Natural killer cell (primary cell): ENCODE measurements around the gene GNB1L. TPM values are rescaled to one million over a fixed set of nuclear protein-coding genes. Genes with fewer than 3 reads are reported as not detected.

Experiments used
- ATAC-seq, 3 donors: fragments of 150-1000 bp in 2 of 3; fragments of 200-7000 bp in 1 of 3; cut with Tn5 transposase; 1 replicate in 1 of 3; 2 replicates in 2 of 3; pipeline ENCODE4 v1.10.0; 2021; ENCODE audit warnings: mild to moderate bottlenecking in 2 of 3, moderate library complexity in 2 of 3
- DNase-seq, 2 donors: peaks; one replicate each; pipeline versions ENCODE4 v3.0.0 to v3.0.0-alpha.2; 2013 to 2021; ENCODE audit warnings: mixed read lengths in 1 of 2
- H3K27ac ChIP-seq: one replicate; pipeline ENCODE4 v1.5.1; 2013; ENCODE audit warnings: mild to moderate bottlenecking, low read length
- H3K27me3 ChIP-seq: one replicate; pipeline ENCODE4 v1.6.1; 2013; ENCODE audit warnings: low read length; ENCODE audit not compliant: control insufficient read depth, insufficient read depth
- H3K36me3 ChIP-seq: one replicate; pipeline ENCODE4 v1.6.1; 2013; ENCODE audit warnings: low read length; ENCODE audit not compliant: control insufficient read depth, insufficient read depth
- H3K4me1 ChIP-seq: one replicate; pipeline ENCODE4 v1.6.1; 2013; ENCODE audit warnings: low read length; ENCODE audit not compliant: control insufficient read depth, insufficient read depth
- H3K4me3 ChIP-seq: one replicate; pipeline ENCODE4 v1.5.1; 2013; ENCODE audit warnings: low read length
- H3K9me3 ChIP-seq: one replicate; pipeline ENCODE4 v1.6.1; 2013; ENCODE audit warnings: low read length; ENCODE audit not compliant: control insufficient read depth, insufficient read depth
- H3K27ac Mint-ChIP-seq, 2 donors: one replicate each; pipeline ENCODE4 v1.8.0; 2022; ENCODE audit warnings: mild to moderate bottlenecking in 2 of 2, mixed read lengths in 2 of 2, moderate library complexity in 1 of 2
- H3K27me3 Mint-ChIP-seq, 2 donors: one replicate each; pipeline ENCODE4 v1.8.0; 2022; ENCODE audit warnings: low read depth in 2 of 2, mixed read lengths in 2 of 2
- H3K36me3 Mint-ChIP-seq: one replicate; pipeline ENCODE4 v1.8.0; 2022; ENCODE audit warnings: mixed read lengths
- H3K4me1 Mint-ChIP-seq, 2 donors: one replicate each; pipeline ENCODE4 v1.8.0; 2022; ENCODE audit warnings: mixed read lengths in 2 of 2
- H3K4me3 Mint-ChIP-seq: one replicate; pipeline ENCODE4 v1.8.0; 2022; ENCODE audit warnings: mild to moderate bottlenecking, moderate library complexity, mixed read lengths
- H3K9me3 Mint-ChIP-seq, 2 donors: one replicate each; pipeline ENCODE4 v1.8.0; 2022; ENCODE audit warnings: mixed read lengths in 2 of 2
- CTCF ChIP-seq: fragments of 200-600 bp; IDR thresholded peaks from one replicate; pipeline ENCODE4 v1.8.0; 2022; ENCODE audit warnings: antibody characterized with exemption
- WGBS: methylation state at CpG from one replicate; pipeline ENCODE4 v1.1.7; 2013; ENCODE audit warnings: missing lambda C conversion rate; ENCODE audit not compliant: insufficient coverage; 5-methylcytosine and 5-hydroxymethylcytosine counted together
- intact Hi-C: fragments of 100-400 bp; cut with micrococcal nuclease; formaldehyde crosslinking; loops from one replicate; pipeline ENCODE4 v1.14.2; 2022
- total RNA-seq, 4 donors: library from RNA; stranded (reverse); fragments of 120-200 nt in 1 of 4; gene quantifications; one replicate each; pipeline versions ENCODE4 v1.2.3 to v1.2.4, GENCODE V29; 2013 to 2022

GNB1L gene
- total RNA-seq, 3 donors from 2014 or later (not counting 1 experiment from before 2014, with no cell fraction given): 5.1 to 5.3 (median 5.3) TPM

DNA sequence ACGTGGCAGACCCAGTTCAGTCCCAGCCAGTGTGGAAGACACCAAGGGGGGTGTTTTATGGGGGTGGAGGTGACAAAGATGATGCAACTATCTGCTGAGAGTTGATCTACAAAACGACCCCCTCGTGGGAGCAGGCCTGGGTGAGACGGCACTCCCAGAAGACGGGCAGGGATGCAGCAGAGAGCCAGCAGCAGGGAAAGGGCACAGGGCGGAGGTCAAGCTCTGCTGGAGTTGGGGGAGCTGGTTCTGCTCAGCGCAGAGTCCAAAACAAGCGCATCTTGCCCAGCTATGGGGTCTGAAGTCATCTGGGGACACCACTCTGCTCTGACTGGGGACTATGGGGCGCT, 3.9 kb downstream of the GNB1L start:
- peaks cover 7% of the 10 kb centered on the region for H3K36me3 ChIP-seq
- Mint-ChIP-seq H3K4me3 (no peak overlapping the region), H3K36me3 (no peaks in the 10 kb centered on the region), H3K27me3 (no peaks in the 10 kb centered on the region), H3K9me3 (no peaks in the 10 kb centered on the region), H3K4me1 (peaks cover 19 to 36% of the 10 kb centered on the region in 2 donors), H3K27ac (peak overlapping the region in 1 of 2 donors; percentile 27)
- H3K9me3 ChIP-seq: no peaks in the 10 kb centered on the region
- no peak overlapping the region for H3K27ac ChIP-seq
- TF ChIP-seq CTCF: no peak
- H3K4me1 ChIP-seq: peaks cover 20% of the 10 kb centered on the region
- DNase-seq (no peak), ATAC-seq (no peak)
- no peak overlapping the region for H3K4me3 ChIP-seq
- intact Hi-C loops: no loop called here
- WGBS: 88% methylated on average over 9 of the region's 9 CpGs
- H3K27me3 ChIP-seq: no peaks in the 10 kb centered on the region

- intact Hi-C loops: no loop called here
- no peak for TF ChIP-seq CTCF
- Histone ChIP-seq H3K27me3 (no peaks in the 10 kb centered on the region), H3K4me1 (peaks cover 20% of the 10 kb centered on the region), H3K9me3 (no peaks in the 10 kb centered on the region), H3K36me3 (peaks cover 7% of the 10 kb centered on the region), H3K4me3 (no peak overlapping the region), H3K27ac (no peak overlapping the region)
- DNase-seq (no peak), ATAC-seq (no peak)
- Mint-ChIP-seq H3K27me3 (no peaks in the 10 kb centered on the region), H3K4me3 (no peak overlapping the region), H3K27ac (peak overlapping the region in 1 of 2 donors; percentile 27), H3K9me3 (no peaks in the 10 kb centered on the region), H3K4me1 (peaks cover 19 to 30% of the 10 kb centered on the region in 2 donors), H3K36me3 (no peaks in the 10 kb centered on the region)
- WGBS: 96% methylated on average over 9 of the region's 9 CpGs
These were observed 4.6 kb downstream of the GNB1L start for GRCh38 chr22:19849835-19850762.

GRCh38 chr22:19848298-19849224, 6.1 kb downstream of the GNB1L start:
- Histone ChIP-seq H3K36me3 (peaks cover 7% of the 10 kb centered on the region), H3K4me3 (no peak overlapping the region), H3K27ac (no peak overlapping the region), H3K9me3 (no peaks in the 10 kb centered on the region), H3K27me3 (no peaks in the 10 kb centered on the region), H3K4me1 (peaks cover 25% of the 10 kb centered on the region)
- Mint-ChIP-seq H3K27ac (no peak overlapping the region), H3K9me3 (no peaks in the 10 kb centered on the region), H3K4me3 (no peak overlapping the region), H3K4me1 (peaks cover 11 to 24% of the 10 kb centered on the region in 2 donors), H3K27me3 (no peaks in the 10 kb centered on the region), H3K36me3 (no peaks in the 10 kb centered on the region)
- no peak for TF ChIP-seq CTCF
- intact Hi-C loops: no loop called here
- ATAC-seq: no peak
- no peak for DNase-seq
- WGBS: 72% methylated on average over 7 of the region's 7 CpGs
